Endothelial cell of umbilical vein (primary cell): Measurements from ENCODE around the gene CSNK1D.

Source experiments
- CTCF ChIP-seq, 2 donors: IDR thresholded peaks; 1 replicate in 1 of 2; 2 replicates in 1 of 2; pipeline ENCODE4 v1.5.1; 2011; ENCODE audit warnings: low read length in 2 of 2, mild to moderate bottlenecking in 2 of 2, moderate library complexity in 2 of 2, control low read depth in 1 of 2, inconsistent platforms in 1 of 2, low read depth in 1 of 2; ENCODE audit not compliant: insufficient read depth in 1 of 2; ENCODE audit errors: extremely low read depth in 1 of 2
- FOS ChIP-seq: IDR thresholded peaks from 2 replicates; pipeline ENCODE4 v1.6.1; 2011; ENCODE audit warnings: mild to moderate bottlenecking, low read length, moderate library complexity, borderline replicate concordance; ENCODE audit not compliant: insufficient read depth
- MYC ChIP-seq: IDR thresholded peaks from one replicate; pipeline ENCODE4 v1.6.1; 2011; ENCODE audit warnings: mild to moderate bottlenecking, low read depth, low read length
- POLR2A ChIP-seq: IDR thresholded peaks from 2 replicates; pipeline ENCODE4 v1.6.1; 2012; ENCODE audit warnings: low read depth, mild to moderate bottlenecking, control low read depth, low read length
- POLR2AphosphoS5 ChIP-seq: IDR thresholded peaks from 2 replicates; pipeline ENCODE4 v1.6.1; 2012; ENCODE audit warnings: low read depth, mild to moderate bottlenecking, control low read depth, low read length, moderate library complexity; ENCODE audit not compliant: insufficient read depth

GRCh38 chr17:82212331-82213250, 60.9 kb downstream of the CSNK1D start, which contains the start of gene CCDC57:
- TF ChIP-seq FOS: no peak
- TF ChIP-seq POLR2A: peak; percentile 36
- no peak for TF ChIP-seq CTCF (IDR thresholded peaks at IDR 0.05; ENCODE audit: extremely low read depth in 1 of 2, insufficient read depth in 1 of 2, low read depth in 1 of 2, low read length in 2 of 2)
- TF ChIP-seq POLR2AphosphoS5: peak; percentile 84
- TF ChIP-seq MYC: no peak
